H1 (cell line): Measurements from ENCODE around the gene PALD1. TPM values are rescaled to one million over a fixed set of nuclear protein-coding genes. Genes with fewer than 3 reads are reported as not detected.

Experiments used
- CTCF ChIA-PET: fragments of 300-600 bp; sonication (Branson Sonifier 250); formaldehyde crosslinking; loops from one replicate; lab custom pipeline; 2021; ENCODE audit not compliant: partially characterized antibody; lab: Charles Lee
- POLR2A ChIA-PET: fragments of 300-600 bp; sonication (Branson Sonifier 250); formaldehyde crosslinking; loops from one replicate; lab custom pipeline; 2021; ENCODE audit warnings: inconsistent platforms; ENCODE audit not compliant: partially characterized antibody; lab: Charles Lee
- DNase-seq, 2 experiments: peaks; one replicate each; pipeline versions ENCODE4 v3.0.0 to v3.0.0-alpha.2; 2010 to 2022; ENCODE audit warnings: low spot score in 2 of 2, low read depth in 1 of 2, mixed read lengths in 1 of 2
- FAIRE-seq: peaks from 2 replicates; lab custom pipeline; 2011; peaks lifted over from hg19 to GRCh38; lab: Jason Lieb, UNC
- H2AFZ ChIP-seq: 2 replicates; pipeline ENCODE4 v1.8.1; 2012; ENCODE audit warnings: low read length, inconsistent platforms
- H2AK5ac ChIP-seq: 2 replicates; pipeline ENCODE4 v1.6.1; 2013; ENCODE audit warnings: low read depth, low read length
- H2BK120ac ChIP-seq: replicated peaks from 2 replicates; pipeline ENCODE3; 2013; ENCODE audit warnings: low read depth, low read length, inconsistent platforms
- H2BK12ac ChIP-seq: 2 replicates; pipeline ENCODE4 v1.6.1; 2013; ENCODE audit warnings: low read depth, low read length
- H2BK15ac ChIP-seq: 2 replicates; pipeline ENCODE4 v1.6.1; 2013; ENCODE audit warnings: low read length
- H2BK20ac ChIP-seq: 2 replicates; pipeline ENCODE4 v1.6.1; 2013; ENCODE audit warnings: low read length
- H2BK5ac ChIP-seq: 2 replicates; pipeline ENCODE4 v1.6.1; 2013; ENCODE audit warnings: low read depth, low read length
- H3K14ac ChIP-seq: 2 replicates; pipeline ENCODE4 v1.6.1; 2013; ENCODE audit warnings: inconsistent platforms; ENCODE audit not compliant: insufficient read length
- H3K18ac ChIP-seq: 2 replicates; pipeline ENCODE4 v1.6.1; 2013; ENCODE audit warnings: low read length; ENCODE audit errors: extremely low read depth
- H3K23ac ChIP-seq: 2 replicates; pipeline ENCODE4 v1.6.1; 2013; ENCODE audit warnings: inconsistent platforms; ENCODE audit not compliant: insufficient read length
- H3K23me2 ChIP-seq: 2 replicates; pipeline ENCODE4 v1.6.1; 2013; ENCODE audit warnings: low read depth, low read length
- H3K27ac ChIP-seq: 2 replicates; pipeline ENCODE4 v1.6.1; 2011; ENCODE audit warnings: low read depth, low read length, inconsistent platforms
- H3K27me3 ChIP-seq, 4 experiments: replicated peaks in 1 of 4; 1 replicate in 1 of 4; 2 replicates in 3 of 4; pipeline versions ENCODE4 v1.6.1 to v1.8.1; 2011 to 2013; ENCODE audit warnings: low read length in 3 of 4, mild to moderate bottlenecking in 3 of 4, inconsistent platforms in 2 of 4, mixed read lengths in 2 of 4, moderate library complexity in 1 of 4; ENCODE audit not compliant: control insufficient read depth in 3 of 4, insufficient read depth in 3 of 4; ENCODE audit errors: extremely low read depth in 1 of 4
- H3K36me3 ChIP-seq, 4 experiments: 2 replicates each; pipeline versions ENCODE4 v1.6.1 to v1.8.1; 2011 to 2013; ENCODE audit warnings: mild to moderate bottlenecking in 4 of 4, low read length in 3 of 4, moderate library complexity in 2 of 4, control low read depth in 1 of 4, inconsistent platforms in 1 of 4; ENCODE audit not compliant: insufficient read depth in 4 of 4, control insufficient read depth in 2 of 4
- H3K4ac ChIP-seq: replicated peaks from 2 replicates; pipeline ENCODE3; 2013; ENCODE audit warnings: low read length, low read depth, mixed read lengths, inconsistent platforms; ENCODE audit not compliant: insufficient read length
- H3K4me1 ChIP-seq, 4 experiments: replicated peaks in 1 of 4; 1 replicate in 1 of 4; 2 replicates in 3 of 4; pipeline versions ENCODE4 v1.6.1 to v1.8.1; 2011 to 2013; ENCODE audit warnings: low read length in 3 of 4, inconsistent platforms in 2 of 4, mixed read lengths in 1 of 4; ENCODE audit not compliant: insufficient read depth in 4 of 4, control insufficient read depth in 3 of 4
- H3K4me2 ChIP-seq, 2 experiments: 2 replicates each; pipeline versions ENCODE4 v1.6.1 to v1.8.1; 2011 to 2013; ENCODE audit warnings: low read depth in 2 of 2, low read length in 2 of 2, control low read depth in 1 of 2, inconsistent platforms in 1 of 2, mild to moderate bottlenecking in 1 of 2; ENCODE audit not compliant: insufficient read depth in 1 of 2
- H3K4me3 ChIP-seq, 4 experiments: fragments of 200-600, 300-600 bp in 1 of 4; sonication (generic), shearing (Covaris generic), sonication (Bioruptor Twin) in 1 of 4; 2 replicates each; pipeline versions ENCODE4 v1.5.1 to v1.8.1; 2011 to 2016; ENCODE audit warnings: low read length in 4 of 4, low read depth in 3 of 4, control low read depth in 2 of 4, inconsistent platforms in 2 of 4, mild to moderate bottlenecking in 2 of 4, mixed read lengths in 1 of 4, moderate library complexity in 1 of 4; ENCODE audit not compliant: insufficient read depth in 2 of 4; ENCODE audit errors: extremely low read depth in 1 of 4
- H3K56ac ChIP-seq: replicated peaks from 2 replicates; pipeline ENCODE3; 2013; ENCODE audit warnings: low read depth, mild to moderate bottlenecking, mixed read lengths, low read length, inconsistent platforms; ENCODE audit not compliant: insufficient read length
- H3K79me1 ChIP-seq: 2 replicates; pipeline ENCODE4 v1.6.1; 2013; ENCODE audit warnings: low read depth, low read length, control low read depth
- H3K79me2 ChIP-seq, 2 experiments: 2 replicates each; pipeline versions ENCODE4 v1.6.1 to v1.8.1; 2012 to 2013; ENCODE audit warnings: low read length in 2 of 2, mild to moderate bottlenecking in 2 of 2, inconsistent platforms in 1 of 2; ENCODE audit not compliant: insufficient read depth in 2 of 2, control insufficient read depth in 1 of 2
- H3K9ac ChIP-seq, 4 experiments: replicated peaks in 1 of 4; 1 replicate in 1 of 4; 2 replicates in 3 of 4; pipeline versions ENCODE4 v1.6.1 to v1.8.1; 2011 to 2013; ENCODE audit warnings: low read depth in 3 of 4, low read length in 3 of 4, control low read depth in 2 of 4, mild to moderate bottlenecking in 2 of 4, moderate library complexity in 2 of 4, inconsistent platforms in 1 of 4; ENCODE audit errors: extremely low read depth in 1 of 4
- H3K9me3 ChIP-seq, 2 experiments: 2 replicates each; pipeline versions ENCODE4 v1.6.1 to v1.8.1; 2012 to 2013; ENCODE audit warnings: mild to moderate bottlenecking in 2 of 2, moderate library complexity in 2 of 2, control low read depth in 1 of 2, inconsistent platforms in 1 of 2, low read depth in 1 of 2, low read length in 1 of 2, mixed read lengths in 1 of 2; ENCODE audit not compliant: insufficient read depth in 2 of 2
- H4K20me1 ChIP-seq, 2 experiments: replicated peaks in 1 of 2; 2 replicates each; pipeline versions ENCODE3 to v1.8.1; 2011 to 2013; ENCODE audit warnings: inconsistent platforms in 2 of 2, low read length in 2 of 2, mild to moderate bottlenecking in 1 of 2; ENCODE audit not compliant: insufficient read depth in 2 of 2, control insufficient read depth in 1 of 2
- H4K5ac ChIP-seq: 2 replicates; pipeline ENCODE4 v1.6.1; 2013; ENCODE audit warnings: low read length, low read depth, mixed read lengths, inconsistent platforms; ENCODE audit not compliant: insufficient read length
- H4K8ac ChIP-seq: 2 replicates; pipeline ENCODE4 v1.8.0; 2013; ENCODE audit warnings: mild to moderate bottlenecking, moderate library complexity, low read length, inconsistent platforms; ENCODE audit not compliant: insufficient read depth; ENCODE audit errors: extremely low read depth
- H4K91ac ChIP-seq: replicated peaks from 2 replicates; pipeline ENCODE3; 2013; ENCODE audit warnings: low read length, mixed read lengths, inconsistent platforms; ENCODE audit not compliant: insufficient read length
- BACH1 ChIP-seq: IDR thresholded peaks from 2 replicates; pipeline ENCODE4 v1.6.1; 2012; ENCODE audit warnings: low read length, improper control_type of control experiment
- GABPA ChIP-seq: IDR thresholded peaks from 2 replicates; pipeline ENCODE4 v1.6.1; 2011; ENCODE audit warnings: mild to moderate bottlenecking, low read length, moderate library complexity, borderline replicate concordance; ENCODE audit not compliant: insufficient read depth
- KDM1A ChIP-seq: fragments of 200-600, 300-600 bp; sonication (generic); IDR thresholded peaks from 2 replicates; pipeline ENCODE4 v1.7.1; 2016; ENCODE audit warnings: mild to moderate bottlenecking, low read length, borderline replicate concordance
- KDM5A ChIP-seq: fragments of 200-600 bp; IDR thresholded peaks from 2 replicates; pipeline ENCODE4 v1.7.1; 2012; ENCODE audit warnings: mild to moderate bottlenecking, low read length, inconsistent platforms, mixed read lengths
- RAD21 ChIP-seq, 2 experiments: IDR thresholded peaks in 1 of 2; conservative IDR thresholded peaks in 1 of 2; 2 replicates each; pipeline ENCODE4 v1.6.1; 2011; ENCODE audit warnings: low read depth in 2 of 2, low read length in 2 of 2, improper control_type of control experiment in 1 of 2, inconsistent platforms in 1 of 2, mild to moderate bottlenecking in 1 of 2, moderate library complexity in 1 of 2
- TAF1 ChIP-seq: IDR thresholded peaks from 2 replicates; pipeline ENCODE4 v1.6.1; 2011; ENCODE audit warnings: mild to moderate bottlenecking, low read depth, low read length
- TEAD4 ChIP-seq: IDR thresholded peaks from 2 replicates; pipeline ENCODE4 v1.6.1; 2012; ENCODE audit warnings: low read depth, low read length, inconsistent platforms, mixed read lengths
- YY1 ChIP-seq: IDR thresholded peaks from 2 replicates; pipeline ENCODE4 v1.6.1; 2011; ENCODE audit warnings: low read depth, mild to moderate bottlenecking, low read length
- WGBS, 2 experiments: shearing (Covaris generic) in 1 of 2; methylation state at CpG; one replicate each; pipeline versions ENCODE4 v1.1.6 to v1.1.7; 2013 to 2015; ENCODE audit warnings: low lambda C conversion rate in 2 of 2, mixed read lengths in 2 of 2, inconsistent platforms in 1 of 2, low coverage in 1 of 2, missing lambda C conversion rate in 1 of 2; ENCODE audit not compliant: insufficient replicate concordance in 2 of 2, insufficient coverage in 1 of 2, insufficient read length in 1 of 2; ENCODE audit errors: extremely low coverage in 1 of 2, missing lambda C conversion rate in 1 of 2; 5-methylcytosine and 5-hydroxymethylcytosine counted together
- polyA plus RNA-seq, 7 experiments: library from polyadenylated mRNA; depleted of rRNA in 3 of 7; stranded (reverse) in 5 of 7; unstranded in 2 of 7; fragments of >200 nt in 5 of 7; fragments of 200-250 nt in 2 of 7; gene quantifications; 1 replicate in 5 of 7; 2 replicates in 1 of 7; 4 replicates in 1 of 7; pipeline versions ENCODE4 v1.2.1 to v1.2.3, GENCODE V29; 2011 to 2013; ENCODE audit warnings: missing spikeins in 2 of 7, mixed read lengths in 2 of 7
- total RNA-seq: library from RNA; stranded (reverse); fragmentation: NEBNext Ultra II Directional; extraction: Animal tissue kit (Norgen Biotek cat#: 25700); gene quantifications from 2 replicates; pipeline ENCODE4 v1.2.1, GENCODE V29; 2021
- TF ChIP-seq, protein P1 (sequence below), 3 experiments: IDR thresholded peaks; 1 replicate in 2 of 3; 2 replicates in 1 of 3; pipeline versions ENCODE4 v1.5.1 to v1.6.1; 2011; ENCODE audit warnings: low read length in 3 of 3, mild to moderate bottlenecking in 3 of 3, inconsistent platforms in 2 of 3, low read depth in 1 of 3, moderate library complexity in 1 of 3; ENCODE audit not compliant: insufficient read depth in 1 of 3; ENCODE audit errors: control extremely low read depth in 1 of 3

The PALD1 gene
- total and polyA plus RNA-seq, 2 of the 8 experiments (the other 6 are each of a cell fraction or from before 2014, with no cell fraction given), result 13.3 to 32.8 TPM

GRCh38 chr10:70540089-70540788 lies 61.7 kb downstream of the PALD1 start:
- no peak overlapping the region for H3K4ac ChIP-seq
- H2AK5ac ChIP-seq, result no peak overlapping the region
- H3K4me3 ChIP-seq, result no peak overlapping the region
- no peaks in the 10 kb centered on the region for H3K27me3 ChIP-seq
- no peaks in the 10 kb centered on the region for H3K79me1 ChIP-seq
- ChIA-PET CTCF (interaction anchor here (0.6 to 26.8 kb wide), 30 partner anchors 8 to 339 kb away, joined by 3 to 908 read pairs (median 4); partner anchors contain the start of gene PALD1), POLR2A (interaction anchor here (0.7 kb wide), 1 partner anchor 79 kb away, joined by 3 read pairs; no protein-coding TSS in a partner anchor)
- H3K9ac ChIP-seq, result no peak overlapping the region
- H4K91ac ChIP-seq, result no peak overlapping the region
- peaks cover 0 to 2% (median 0%) of the 10 kb centered on the region in 4 experiments; a peak in 2 of 8 replicates for H3K36me3 ChIP-seq
- peaks cover 6% of the 10 kb centered on the region; the same call in 1 of the 2 replicates for H3K23me2 ChIP-seq
- no peaks in the 10 kb centered on the region for H3K9me3 ChIP-seq
- no peak overlapping the region for H2AFZ ChIP-seq
- H3K56ac ChIP-seq, result no peak overlapping the region
- FAIRE-seq (no peak), DNase-seq (peak in 1 of 2 experiments; percentile 78)
- peaks cover 3 to 9% (median 6%) of the 10 kb centered on the region in 4 experiments; a peak in 4 of 7 replicates for H3K4me1 ChIP-seq
- no peaks in the 10 kb centered on the region for H3K79me2 ChIP-seq
- H3K18ac ChIP-seq, result no peak overlapping the region
- 0 out of 2 replicates have a peak overlapping the region, but pooled peaks have one; percentile 41 for H2BK20ac ChIP-seq
- H2BK15ac ChIP-seq, result no peak overlapping the region
- TF ChIP-seq KDM5A, result no peak
- no peak for TF ChIP-seq TAF1
- 0 out of 2 replicates have a peak, but pooled peaks have one; percentile 68 for TF ChIP-seq YY1
- peak; percentile 31; the same call in 1 of the 2 replicates for TF ChIP-seq GABPA
- TF ChIP-seq, protein P1, sequence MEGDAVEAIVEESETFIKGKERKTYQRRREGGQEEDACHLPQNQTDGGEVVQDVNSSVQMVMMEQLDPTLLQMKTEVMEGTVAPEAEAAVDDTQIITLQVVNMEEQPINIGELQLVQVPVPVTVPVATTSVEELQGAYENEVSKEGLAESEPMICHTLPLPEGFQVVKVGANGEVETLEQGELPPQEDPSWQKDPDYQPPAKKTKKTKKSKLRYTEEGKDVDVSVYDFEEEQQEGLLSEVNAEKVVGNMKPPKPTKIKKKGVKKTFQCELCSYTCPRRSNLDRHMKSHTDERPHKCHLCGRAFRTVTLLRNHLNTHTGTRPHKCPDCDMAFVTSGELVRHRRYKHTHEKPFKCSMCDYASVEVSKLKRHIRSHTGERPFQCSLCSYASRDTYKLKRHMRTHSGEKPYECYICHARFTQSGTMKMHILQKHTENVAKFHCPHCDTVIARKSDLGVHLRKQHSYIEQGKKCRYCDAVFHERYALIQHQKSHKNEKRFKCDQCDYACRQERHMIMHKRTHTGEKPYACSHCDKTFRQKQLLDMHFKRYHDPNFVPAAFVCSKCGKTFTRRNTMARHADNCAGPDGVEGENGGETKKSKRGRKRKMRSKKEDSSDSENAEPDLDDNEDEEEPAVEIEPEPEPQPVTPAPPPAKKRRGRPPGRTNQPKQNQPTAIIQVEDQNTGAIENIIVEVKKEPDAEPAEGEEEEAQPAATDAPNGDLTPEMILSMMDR (IDR thresholded peaks at IDR 0.05; ENCODE audit: control extremely low read depth in 1 of 3, insufficient read depth in 1 of 3, low read depth in 1 of 3, low read length in 3 of 3), result peak; percentile 97 to 98 (median 97)
- TF ChIP-seq KDM1A, result peak; percentile 41; the same call in 1 of the 2 replicates
- no peak for TF ChIP-seq TEAD4
- TF ChIP-seq RAD21 (IDR thresholded peaks at IDR 0.05 in 1 of 2, conservative IDR thresholded peaks at IDR 0.05 in 1 of 2; ENCODE audit: low read depth in 2 of 2, low read length in 2 of 2), result peak; percentile 95 to 97
- TF ChIP-seq BACH1, result no peak
- no peak overlapping the region for H3K4me2 ChIP-seq
- H3K14ac ChIP-seq, result no peak overlapping the region
- H4K5ac ChIP-seq, result no peak overlapping the region
- H2BK12ac ChIP-seq, result peak overlapping the region; percentile 61; the same call in 1 of the 2 replicates
- peaks cover 3 to 9% of the 10 kb centered on the region in 2 experiments for H4K20me1 ChIP-seq
- no peak overlapping the region for H4K8ac ChIP-seq
- WGBS, 2 experiments, result 73 to 100% methylated on average over 1 to 17 of the region's 17 CpGs
- H3K27ac ChIP-seq, result no peak overlapping the region
- H2BK5ac ChIP-seq, result no peak overlapping the region; the same call in 1 of the 2 replicates
- no peak overlapping the region for H2BK120ac ChIP-seq
- no peak overlapping the region for H3K23ac ChIP-seq
